ENCODE results near the gene MIDN.

Gene MIDN

GRCh38 chr19:1271528-1272422, 23.4 kb downstream of the MIDN start:
- DNase-seq = no peak

GRCh38 chr19:1272423-1273262, 24.3 kb downstream of the MIDN start:
- no peak for DNase-seq

- no peak for DNase-seq
Measured at GRCh38 chr19:1273263-1274041, 25.1 kb downstream of the MIDN start.

GRCh38 chr19:1274081-1274851, 25.9 kb downstream of the MIDN start:
- no peak for DNase-seq

- no peak for DNase-seq
Measured at GRCh38 chr19:1274852-1275259, 26.5 kb downstream of the MIDN start.

- peak; percentile 98 for DNase-seq
Measured at GRCh38 chr19:1275260-1275975, 27.0 kb downstream of the MIDN start, which contains the start of gene FAM174C. TSS of gene FAM174C (plus strand) at chr19:1275530. CDS start at chr19:1275550, 20 bp downstream.

GRCh38 chr19:1275976-1276627, 27.7 kb downstream of the MIDN start:
- no peak for DNase-seq

GRCh38 chr19:1276628-1277022, 28.2 kb downstream of the MIDN start:
- no peak for DNase-seq

GRCh38 chr19:1277061-1277460, 28.7 kb downstream of the MIDN start:
- no peak for DNase-seq

- DNase-seq = no peak
Measured at GRCh38 chr19:1278074-1278473, 29.7 kb downstream of the MIDN start.

- no peak for DNase-seq
Measured at GRCh38 chr19:1278713-1279660, 30.6 kb downstream of the MIDN start.

- peak; percentile 88 for DNase-seq
Measured at GRCh38 chr19:1279782-1280341, 31.5 kb downstream of the MIDN start.

GRCh38 chr19:1280636-1281568, 32.5 kb downstream of the MIDN start:
- no peak for DNase-seq

- no peak for DNase-seq
Measured at GRCh38 chr19:1281569-1282287, 33.3 kb downstream of the MIDN start.

- DNase-seq = no peak
Measured at GRCh38 chr19:1282588-1283206, 34.3 kb downstream of the MIDN start.

GRCh38 chr19:1283207-1283916, 35.0 kb downstream of the MIDN start:
- DNase-seq = no peak

Data from stimulated activated CD8-positive, alpha-beta memory T cell treated with anti-CD3 and anti-CD28 coated beads, Interleukin-4, amount 100 ng/mL, for 48 hours (primary cell).